OCI-LY7 (cell line): Measurements from ENCODE around the gene LRP10. TPM values are rescaled to one million over a fixed set of nuclear protein-coding genes. Genes with fewer than 3 reads are reported as not detected.

Experiments
- BruUV-seq: library from RNA; stranded (reverse); fragments of 400-500 nt; replicated peaks from 2 replicates; lab custom pipeline; 2021; lab: Mats Ljungman, UMichigan
- CTCF ChIA-PET: fragments of 300-600 bp; sonication (Branson Sonifier 250); formaldehyde crosslinking; loops from one replicate; lab custom pipeline; 2022; ENCODE audit warnings: antibody characterized with exemption; ENCODE audit not compliant: unreplicated experiment; lab: Charles Lee
- POLR2A ChIA-PET: fragments of 300-600 bp; sonication (Branson Sonifier 250); formaldehyde crosslinking; loops from one replicate; lab custom pipeline; 2022; ENCODE audit warnings: antibody characterized with exemption; lab: Charles Lee
- DNase-seq: peaks from one replicate; pipeline ENCODE4 v3.0.0-alpha.2; 2015; ENCODE audit warnings: low spot score
- H2AFZ ChIP-seq: fragments of 200-600 bp; sonication (generic), shearing (Covaris generic); 2 replicates; pipeline ENCODE4 v1.6.1; 2014; ENCODE audit warnings: mild to moderate bottlenecking, antibody characterized with exemption, low read length, moderate library complexity
- H3K27ac ChIP-seq: fragments of 200-600 bp; sonication (generic); 2 replicates; pipeline ENCODE4 v1.5.1; 2014; ENCODE audit warnings: mixed run types, low read depth, mild to moderate bottlenecking, moderate library complexity, low read length, inconsistent platforms; ENCODE audit not compliant: poor library complexity, severe bottlenecking
- H3K36me3 ChIP-seq: fragments of 200-600 bp; sonication (generic); 2 replicates; pipeline ENCODE4 v1.6.1; 2014; ENCODE audit warnings: mild to moderate bottlenecking, antibody characterized with exemption, low read length, moderate library complexity, mixed read lengths; ENCODE audit not compliant: insufficient read depth
- H3K4me1 ChIP-seq: fragments of 200-600 bp; sonication (generic); 2 replicates; pipeline ENCODE4 v1.5.1; 2014; ENCODE audit warnings: mild to moderate bottlenecking, low read length; ENCODE audit not compliant: insufficient read depth, poor library complexity, severe bottlenecking
- H3K4me2 ChIP-seq: fragments of 200-600 bp; sonication (generic); 2 replicates; pipeline ENCODE4 v1.6.1; 2014; ENCODE audit warnings: mild to moderate bottlenecking, low read length
- H3K4me3 ChIP-seq: fragments of 200-600 bp; sonication (generic); 2 replicates; pipeline ENCODE4 v1.5.1; 2014; ENCODE audit warnings: mild to moderate bottlenecking, low read depth, low read length; ENCODE audit not compliant: poor library complexity, severe bottlenecking
- H3K79me2 ChIP-seq: fragments of 200-600 bp; sonication (generic); 2 replicates; pipeline ENCODE4 v1.6.1; 2016; ENCODE audit warnings: low read depth, mild to moderate bottlenecking, low read length, moderate library complexity, mixed read lengths; ENCODE audit not compliant: insufficient read depth
- H3K9me2 ChIP-seq: fragments of 200-600 bp; sonication (generic); 2 replicates; pipeline ENCODE4 v1.6.1; 2016; ENCODE audit warnings: mild to moderate bottlenecking, low read length, mixed read lengths; ENCODE audit not compliant: insufficient read depth
- H3K9me3 ChIP-seq: fragments of 200-600 bp; sonication (generic); 2 replicates; pipeline ENCODE4 v1.6.1; 2014; ENCODE audit warnings: mild to moderate bottlenecking, mixed run types, low read length, mixed read lengths
- H4K20me1 ChIP-seq: fragments of 200-600 bp; sonication (generic); 2 replicates; pipeline ENCODE4 v1.6.1; 2014; ENCODE audit warnings: mild to moderate bottlenecking, antibody characterized with exemption, low read length, moderate library complexity, mixed read lengths; ENCODE audit not compliant: insufficient read depth
- EZH2phosphoT487 ChIP-seq: fragments of 200-600 bp; sonication (generic); IDR thresholded peaks from 2 replicates; pipeline ENCODE4 v1.6.1; 2018; ENCODE audit warnings: low read depth, borderline replicate concordance, mild to moderate bottlenecking, mixed run types, antibody characterized with exemption, low read length, moderate library complexity, mixed read lengths
- intact Hi-C: fragments of 100-400 bp; cut with micrococcal nuclease; formaldehyde crosslinking; loops from one replicate; pipeline ENCODE4 v1.10.0; 2022; ENCODE audit not compliant: unreplicated experiment
- total RNA-seq, 2 experiments: library from RNA; depleted of rRNA in 1 of 2; stranded (reverse); fragments of >200 nt in 1 of 2; shearing (Covaris generic) in 1 of 2; gene quantifications; 2 replicates each; pipeline ENCODE4 v1.2.3, GENCODE V29; 2014 to 2022
- TF ChIP-seq, protein P1 (sequence below): fragments of 200-600 bp; sonication (generic); conservative IDR thresholded peaks from 2 replicates; pipeline ENCODE4 v1.5.1; 2014; ENCODE audit warnings: mild to moderate bottlenecking, antibody characterized with exemption, low read length, moderate library complexity, mixed read lengths

The LRP10 gene
- total RNA-seq, 2 experiments from 2014 or later = 25.5 to 55.1 TPM

DNA sequence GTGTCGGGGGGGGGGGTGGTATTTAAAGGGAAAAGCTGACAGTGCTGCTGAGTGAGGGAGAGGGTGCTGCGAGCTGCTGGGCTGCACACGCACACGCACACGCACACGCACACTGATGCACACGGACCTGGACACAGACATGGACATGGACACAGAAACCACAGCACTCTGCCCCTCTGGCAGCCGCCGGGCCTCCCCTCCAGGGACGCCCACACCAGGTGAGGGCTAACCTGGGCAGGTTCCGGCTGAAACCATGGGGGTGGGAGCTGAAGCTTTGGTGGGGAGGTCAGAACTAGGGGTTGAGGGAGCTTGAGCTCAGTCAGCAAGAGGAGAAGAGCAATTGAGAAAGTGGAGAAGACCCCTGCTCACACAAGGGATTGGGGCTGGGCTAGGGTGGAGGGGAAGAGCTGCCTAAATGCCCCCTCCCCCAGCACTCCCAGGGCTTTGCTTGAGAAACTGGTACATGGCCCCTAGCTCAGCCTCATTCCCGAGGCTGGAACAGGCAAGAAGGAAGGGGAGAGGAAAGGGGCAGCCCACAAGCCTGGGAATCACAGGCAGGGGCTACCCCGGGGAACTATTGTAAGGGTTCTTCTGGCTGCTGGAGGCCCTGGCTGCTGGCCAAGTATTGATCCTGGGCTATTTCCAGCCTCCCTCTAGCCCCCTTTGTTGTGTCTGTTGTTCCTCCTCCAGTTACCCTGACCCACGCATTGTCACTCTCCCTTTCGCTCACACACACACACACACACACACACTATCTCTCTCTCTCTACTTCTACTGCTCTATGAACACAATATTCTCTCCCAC, 11.8 kb downstream of the LRP10 start, which contains the start of gene REM2:
REM2 (plus strand) TSS at position 50 of the 804 bp plus-strand sequence; CDS start at position 116, 66 bp downstream.
- CTCF ChIA-PET = interaction anchor here (1.1 to 1.5 kb wide), 2 partner anchors 10 to 12 kb away, joined by 3 to 6 read pairs; partner anchors contain the start of gene LRP10
- H3K9me3 ChIP-seq = no peaks in the 10 kb centered on the region
- no peaks in the 10 kb centered on the region for H3K79me2 ChIP-seq
- no peaks in the 10 kb centered on the region for H3K9me2 ChIP-seq
- peaks cover 63% of the 10 kb centered on the region for H3K4me1 ChIP-seq
- H4K20me1 ChIP-seq = no peaks in the 10 kb centered on the region
- peaks cover 15% of the 10 kb centered on the region for H3K36me3 ChIP-seq
- H2AFZ ChIP-seq = no peak within 1 kb of the TSS
- peak within 1 kb of the TSS; percentile 79 for H3K4me2 ChIP-seq
- TF ChIP-seq, protein P1, sequence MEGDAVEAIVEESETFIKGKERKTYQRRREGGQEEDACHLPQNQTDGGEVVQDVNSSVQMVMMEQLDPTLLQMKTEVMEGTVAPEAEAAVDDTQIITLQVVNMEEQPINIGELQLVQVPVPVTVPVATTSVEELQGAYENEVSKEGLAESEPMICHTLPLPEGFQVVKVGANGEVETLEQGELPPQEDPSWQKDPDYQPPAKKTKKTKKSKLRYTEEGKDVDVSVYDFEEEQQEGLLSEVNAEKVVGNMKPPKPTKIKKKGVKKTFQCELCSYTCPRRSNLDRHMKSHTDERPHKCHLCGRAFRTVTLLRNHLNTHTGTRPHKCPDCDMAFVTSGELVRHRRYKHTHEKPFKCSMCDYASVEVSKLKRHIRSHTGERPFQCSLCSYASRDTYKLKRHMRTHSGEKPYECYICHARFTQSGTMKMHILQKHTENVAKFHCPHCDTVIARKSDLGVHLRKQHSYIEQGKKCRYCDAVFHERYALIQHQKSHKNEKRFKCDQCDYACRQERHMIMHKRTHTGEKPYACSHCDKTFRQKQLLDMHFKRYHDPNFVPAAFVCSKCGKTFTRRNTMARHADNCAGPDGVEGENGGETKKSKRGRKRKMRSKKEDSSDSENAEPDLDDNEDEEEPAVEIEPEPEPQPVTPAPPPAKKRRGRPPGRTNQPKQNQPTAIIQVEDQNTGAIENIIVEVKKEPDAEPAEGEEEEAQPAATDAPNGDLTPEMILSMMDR = no peak
- TF ChIP-seq EZH2phosphoT487 = no peak
- intact Hi-C loops = no loop called here
- POLR2A ChIA-PET = interaction anchor here (0.5 to 7.6 kb wide), 10 partner anchors 10 to 117 kb away, joined by 3 to 65 read pairs (median 3); partner anchors contain the start of genes LRP10 and OXA1L
- BruUV-seq = no TSS peak
- H3K4me3 ChIP-seq = peak within 1 kb of the TSS; percentile 24
- DNase-seq = no peak
- H3K27ac ChIP-seq = peak within 1 kb of the TSS; percentile 66

- Histone ChIP-seq H3K9me2 (no peaks in the 10 kb centered on the region), H4K20me1 (no peaks in the 10 kb centered on the region), H3K9me3 (no peaks in the 10 kb centered on the region), H3K79me2 (no peaks in the 10 kb centered on the region), H3K27ac (peak overlapping the region; percentile 34), H3K4me2 (peak overlapping the region; percentile 79; the same call in 1 of the 2 replicates), H3K36me3 (peaks cover 7% of the 10 kb centered on the region; the same call in 1 of the 2 replicates), H3K4me3 (no peak overlapping the region), H2AFZ (no peak overlapping the region), H3K4me1 (peaks cover 68% of the 10 kb centered on the region)
- intact Hi-C loops = no loop called here
- BruUV-seq = no TSS peak
- no peak for DNase-seq
- CTCF ChIA-PET = interaction anchor here (0.6 to 1.5 kb wide), 2 partner anchors 13 to 288 kb away, joined by 3 to 6 read pairs; partner anchors contain the start of gene LRP10
- TF ChIP-seq, protein P1 = no peak
- TF ChIP-seq EZH2phosphoT487 = no peak
- POLR2A ChIA-PET = interaction anchor here (0.5 to 7.6 kb wide), 10 partner anchors 9 to 237 kb away, joined by 3 to 65 read pairs (median 4); partner anchors contain the start of genes LRP10 and OXA1L
These were observed 12.7 kb downstream of the LRP10 start for GRCh38 chr14:22884076-22884737.
